Hindlimb muscle (tissue), 1 donor: Measurements from ENCODE around the gene PRKG1. TPM values are rescaled to one million over a fixed set of nuclear protein-coding genes. Genes with fewer than 3 reads are reported as not detected.
"Not testable (repeated sequence)": the region's sequence is repeated elsewhere in the genome, so short reads cannot be mapped to it uniquely, and the experiment has no call there.

Experiments
- DNase-seq: peaks from one replicate; pipeline ENCODE4 v3.0.0-alpha.2; 2013
- polyA plus RNA-seq: library from polyadenylated mRNA; unstranded; fragments of 120-200 nt; gene quantifications from one replicate; pipeline ENCODE4 v1.2.1, GENCODE V29; 2013; ENCODE audit not compliant: insufficient read length

The PRKG1 gene
- polyA plus RNA-seq, 1 donor = 35.5 TPM

GRCh38 chr10:51386248-51386885 lies 312.1 kb downstream of the PRKG1 start:
- DNase-seq = no peak

- DNase-seq = no peak
Measured at GRCh38 chr10:51389415-51390321, 315.4 kb downstream of the PRKG1 start.

GRCh38 chr10:51393006-51393405 lies 318.7 kb downstream of the PRKG1 start:
- DNase-seq = not testable (repeated sequence)

- DNase-seq = no peak
Measured at GRCh38 chr10:51394039-51394438, 319.8 kb downstream of the PRKG1 start.

- no peak for DNase-seq
Measured at GRCh38 chr10:51397244-51397643, 323.0 kb downstream of the PRKG1 start.

GRCh38 chr10:51397695-51398094 lies 323.4 kb downstream of the PRKG1 start:
- DNase-seq = no peak

GRCh38 chr10:51399840-51400239 lies 325.6 kb downstream of the PRKG1 start:
- no peak for DNase-seq

GRCh38 chr10:51400392-51401096 lies 326.3 kb downstream of the PRKG1 start:
- no peak for DNase-seq

- no peak for DNase-seq
Measured at GRCh38 chr10:51403521-51403920, 329.2 kb downstream of the PRKG1 start.

- no peak for DNase-seq
Measured at GRCh38 chr10:51405580-51406351, 331.5 kb downstream of the PRKG1 start.

- no peak for DNase-seq
Measured at GRCh38 chr10:51406581-51406980, 332.3 kb downstream of the PRKG1 start.

- DNase-seq = no peak
Measured at GRCh38 chr10:51416494-51416893, 342.2 kb downstream of the PRKG1 start.

- DNase-seq = no peak
Measured at GRCh38 chr10:51419196-51420093, 345.2 kb downstream of the PRKG1 start.

GRCh38 chr10:51421853-51422252 lies 347.6 kb downstream of the PRKG1 start:
- DNase-seq = no peak

GRCh38 chr10:51422311-51423120 lies 348.2 kb downstream of the PRKG1 start:
- peak; percentile 67 for DNase-seq

- no peak for DNase-seq
Measured at GRCh38 chr10:51423121-51423452, 348.8 kb downstream of the PRKG1 start.

GRCh38 chr10:51425431-51425830 lies 351.1 kb downstream of the PRKG1 start:
- DNase-seq = no peak

- DNase-seq = no peak
Measured at GRCh38 chr10:51427758-51428157, 353.5 kb downstream of the PRKG1 start.

- no peak for DNase-seq
Measured at GRCh38 chr10:51430506-51430905, 356.2 kb downstream of the PRKG1 start.

- DNase-seq = peak; percentile 19
Measured at GRCh38 chr10:51433949-51434475, 359.7 kb downstream of the PRKG1 start.
